ELR (cell line): Measurements from ENCODE around the gene LMBR1.
"Not testable (repeated sequence)": the region's sequence is repeated elsewhere in the genome, so short reads cannot be mapped to it uniquely, and the experiment has no call there.

Source experiments
- DNase-seq: peaks from one replicate; pipeline ENCODE4 v3.0.0-alpha.2; 2015; ENCODE audit warnings: low read depth

Gene LMBR1

DNA sequence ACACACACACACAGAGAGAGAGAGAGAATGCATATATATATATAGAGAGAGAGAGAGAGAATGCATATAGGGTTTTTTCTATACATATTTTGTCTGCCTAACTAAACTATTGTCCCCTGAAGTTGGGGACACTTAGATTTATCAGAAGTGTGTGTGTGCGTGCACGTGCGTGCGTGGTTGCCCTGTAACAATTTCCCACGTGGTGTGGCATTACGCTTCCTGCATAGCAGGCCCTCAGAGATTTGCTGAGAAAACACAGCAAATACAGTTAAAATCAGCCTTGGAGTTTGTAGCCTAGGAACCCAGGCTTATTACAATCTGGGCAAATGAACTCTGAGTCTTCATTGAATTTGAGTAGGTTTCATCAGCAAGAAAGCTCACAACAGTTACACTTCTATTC is 237.7 kb downstream of the LMBR1 start:
- no peak for DNase-seq

DNA sequence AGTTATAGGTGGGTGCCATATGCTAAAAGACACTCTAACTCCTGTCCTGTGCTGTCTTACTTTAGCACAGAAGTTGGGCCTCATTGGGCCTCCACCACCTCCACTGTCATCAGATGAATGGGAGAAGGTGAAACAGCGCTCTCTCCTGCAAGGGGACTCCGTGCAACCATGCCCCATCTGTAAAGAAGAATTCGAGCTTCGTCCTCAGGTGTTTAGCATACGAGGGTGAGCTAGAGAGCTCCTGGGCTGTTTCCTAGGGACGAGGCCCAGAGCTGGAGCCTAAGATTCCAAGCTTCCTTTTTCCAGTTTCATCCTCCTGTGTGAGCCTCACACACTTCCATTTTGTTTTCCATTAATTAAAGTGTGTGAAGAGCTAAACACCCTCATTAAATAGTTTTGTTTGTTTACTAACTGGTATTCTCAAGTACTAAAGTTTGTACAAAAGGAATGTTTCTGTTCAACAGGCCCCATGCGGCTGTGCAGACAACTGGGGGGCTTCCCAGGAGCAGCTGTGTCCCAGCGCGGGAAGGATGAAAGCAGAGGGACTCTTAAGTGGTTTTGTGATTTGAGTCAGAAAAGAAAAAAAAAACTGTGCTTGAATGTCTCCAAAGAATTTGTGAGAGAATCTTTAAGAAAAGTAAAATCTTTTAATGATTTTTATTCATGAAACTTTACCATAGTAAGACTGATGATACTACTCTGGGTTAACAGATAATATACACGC is 238.3 kb downstream of the LMBR1 start:
- DNase-seq = no peak

DNA sequence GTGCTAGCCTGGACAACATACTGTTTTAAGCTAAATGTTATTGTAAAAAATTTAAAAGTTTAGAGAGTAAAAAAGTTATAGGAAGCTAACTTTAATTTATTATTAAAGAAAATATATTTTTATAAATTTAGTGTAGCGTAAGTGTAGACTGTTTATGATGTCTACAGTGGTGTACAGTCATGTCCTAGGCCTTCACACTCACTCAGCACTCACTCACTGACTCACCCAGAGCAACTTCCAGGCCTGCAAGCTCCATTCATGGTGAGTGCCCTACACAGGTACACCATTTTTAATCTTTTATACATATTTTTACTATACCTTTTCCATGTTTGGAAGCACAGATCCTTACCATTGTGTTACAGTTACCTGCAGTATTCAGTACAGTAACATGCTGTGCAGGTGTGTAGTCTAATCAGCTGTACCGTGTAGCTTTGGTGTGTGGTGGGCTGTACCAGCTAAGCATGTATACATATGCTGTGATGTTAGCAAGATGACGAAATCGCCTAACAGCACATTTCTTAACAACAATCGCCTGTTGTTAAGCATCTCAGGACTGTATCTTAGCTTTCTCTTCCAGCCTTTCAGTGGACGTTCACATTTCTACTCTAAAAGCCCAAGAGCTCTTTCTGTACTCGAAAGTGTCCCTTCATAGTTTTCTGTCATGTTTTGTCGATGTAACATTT is 240.0 kb downstream of the LMBR1 start:
- peak; percentile 62 for DNase-seq

DNA sequence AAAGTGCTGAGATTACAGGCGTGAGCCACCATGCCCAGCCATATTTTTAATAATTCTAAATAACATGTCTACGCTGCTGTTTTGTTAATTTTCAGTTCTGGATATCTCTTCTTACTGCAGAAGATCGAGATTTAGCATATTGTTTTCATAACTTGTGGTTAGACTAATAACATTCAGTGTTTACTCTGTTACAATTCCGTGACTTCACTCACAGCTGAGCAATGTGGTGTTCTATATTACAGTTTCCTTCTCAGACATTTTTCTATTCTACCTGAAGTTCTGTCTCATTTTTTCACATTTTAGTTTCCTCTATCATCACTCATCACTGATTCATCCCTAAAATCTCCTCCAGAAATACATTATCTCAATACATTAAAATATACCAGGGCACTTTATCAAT is 241.5 kb downstream of the LMBR1 start:
- DNase-seq = peak; percentile 16

DNA sequence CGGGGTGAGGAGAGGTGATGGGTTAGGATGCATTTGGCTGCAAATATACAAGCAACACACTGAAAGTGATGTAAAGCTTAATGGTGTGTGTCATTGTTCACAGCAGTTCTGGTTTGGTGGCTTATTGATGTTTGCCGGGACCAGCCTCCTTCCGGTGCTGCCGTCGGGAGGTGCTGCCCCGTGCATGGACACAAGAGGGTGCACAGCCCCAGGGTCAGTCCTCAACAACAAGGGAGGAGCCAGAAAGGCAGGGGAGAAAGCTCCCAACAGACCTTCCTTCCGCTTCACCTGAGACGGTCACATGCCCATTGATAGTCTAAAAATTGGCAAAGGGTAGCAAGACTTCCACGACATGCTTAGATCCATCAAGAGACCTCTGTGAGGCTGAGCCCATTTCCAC is 242.9 kb downstream of the LMBR1 start:
- peak; percentile 53 for DNase-seq

DNA sequence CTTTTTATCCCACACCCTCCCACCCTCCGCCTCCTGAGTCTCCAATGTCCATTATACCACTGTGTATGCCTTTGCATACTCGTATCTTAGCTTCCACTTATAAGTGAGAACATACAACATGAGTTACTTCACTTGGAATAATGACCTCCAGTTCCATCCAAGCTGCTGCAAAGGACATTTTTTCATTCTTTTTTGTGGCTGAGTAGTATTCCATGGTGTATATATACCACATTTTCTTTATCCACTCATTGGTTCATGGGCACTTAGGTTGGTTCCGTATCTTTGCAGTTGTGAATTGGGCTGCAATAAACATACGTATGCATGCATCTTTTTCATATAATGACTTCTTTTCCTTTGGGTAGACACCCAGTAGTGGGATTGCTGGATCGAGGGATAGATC is 245.7 kb downstream of the LMBR1 start:
- not testable (repeated sequence) for DNase-seq

DNA sequence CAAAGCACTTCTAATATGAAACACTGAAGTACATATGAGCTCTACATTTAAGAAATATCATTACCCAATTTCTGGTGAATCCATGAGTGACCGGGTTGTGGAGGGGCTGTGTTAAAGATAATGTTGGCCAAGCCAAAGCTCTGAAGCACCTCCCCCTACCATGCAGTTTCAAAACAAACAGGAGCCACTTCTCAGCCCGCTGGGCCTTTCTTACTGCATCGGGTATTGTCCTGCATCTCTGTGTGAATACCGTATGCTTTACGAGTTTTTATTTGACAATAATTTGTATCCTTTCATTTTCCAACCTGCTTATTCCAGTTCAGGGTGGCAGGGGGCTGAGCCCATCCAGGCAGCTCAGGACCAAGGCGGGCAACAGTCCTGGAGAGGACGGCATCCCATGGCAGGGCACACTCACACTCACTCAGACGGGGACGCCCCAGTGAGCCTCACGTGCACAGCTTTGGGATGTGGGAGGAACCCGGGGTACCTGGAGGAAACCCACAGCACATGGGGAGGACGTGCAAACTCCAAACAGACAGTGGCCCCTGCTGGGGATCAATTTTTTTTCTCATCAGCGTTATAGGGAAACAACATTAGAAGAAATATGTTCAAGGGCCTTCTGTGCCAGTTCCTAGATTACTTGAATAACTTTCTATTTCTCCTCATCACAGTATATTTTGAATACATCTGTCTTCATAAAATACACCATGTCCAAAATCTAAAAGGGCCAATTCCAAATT is 250.5 kb downstream of the LMBR1 start:
- DNase-seq = no peak

DNA sequence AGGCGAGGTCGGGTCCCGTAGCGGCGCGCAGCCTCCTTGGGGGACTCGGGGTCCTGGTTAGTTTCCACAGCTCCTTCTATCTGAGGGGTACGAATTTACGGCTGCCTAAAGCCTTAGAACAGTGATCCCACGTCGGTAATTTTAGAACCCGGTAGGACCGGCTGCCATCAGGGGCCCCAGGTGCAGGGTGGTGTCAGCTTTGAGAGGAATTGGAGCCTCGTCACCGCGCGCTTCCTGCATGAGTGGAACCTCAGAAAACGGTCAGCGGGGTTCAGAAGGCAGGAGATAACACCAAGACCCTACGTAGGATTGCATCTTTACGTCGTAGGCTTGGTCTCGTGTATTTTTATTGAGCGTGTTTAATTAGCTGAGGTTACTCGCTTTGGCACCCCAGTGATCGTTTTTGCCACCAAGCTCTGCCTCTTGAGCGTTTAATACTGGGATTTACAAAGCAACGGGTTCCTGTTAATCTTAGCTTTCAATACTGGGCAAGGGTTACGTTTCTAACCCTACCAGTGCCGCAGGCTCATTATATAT is 252.0 kb downstream of the LMBR1 start:
- DNase-seq = peak; percentile 75

DNA sequence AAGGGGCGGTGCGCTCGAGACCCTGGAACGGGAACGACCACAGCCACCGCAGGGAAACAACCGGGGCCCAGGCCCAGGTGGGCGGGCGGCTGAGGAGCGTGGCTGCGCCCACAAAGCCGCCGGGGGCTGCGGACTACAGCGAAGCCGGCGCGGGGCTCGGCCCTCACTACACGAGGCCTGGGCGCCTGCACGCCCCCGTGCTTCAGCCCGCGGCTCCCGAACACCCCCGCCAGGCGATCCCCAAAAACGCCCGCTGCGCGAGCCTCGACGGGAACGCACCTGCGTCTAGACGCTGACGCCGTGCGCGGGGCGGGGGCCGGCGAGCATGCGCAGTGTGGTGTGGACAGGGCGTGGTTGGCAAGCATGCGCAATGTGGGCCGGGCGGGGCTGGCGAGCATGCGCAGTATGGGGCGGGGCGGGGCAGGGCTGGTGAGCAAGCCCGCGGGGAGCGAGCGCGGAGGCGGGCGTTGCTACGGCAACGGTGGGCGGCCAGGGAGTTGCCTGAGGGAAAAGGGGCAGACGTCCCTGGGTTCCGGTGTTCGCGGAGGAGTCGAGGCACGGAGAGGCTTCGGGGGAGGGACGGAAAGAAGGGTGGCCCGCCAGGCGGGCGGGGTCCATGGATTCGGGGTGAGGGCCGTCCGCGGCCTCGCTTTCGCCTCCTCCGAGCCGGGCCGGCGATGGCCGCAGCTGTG is 252.6 kb downstream of the LMBR1 start, which contains the start of gene RNF32:
RNF32 (plus strand) TSS at position 518 of the 692 bp plus-strand sequence. CDS start 3,104 bp downstream, outside the sequence.
- DNase-seq = peak; percentile 89

DNA sequence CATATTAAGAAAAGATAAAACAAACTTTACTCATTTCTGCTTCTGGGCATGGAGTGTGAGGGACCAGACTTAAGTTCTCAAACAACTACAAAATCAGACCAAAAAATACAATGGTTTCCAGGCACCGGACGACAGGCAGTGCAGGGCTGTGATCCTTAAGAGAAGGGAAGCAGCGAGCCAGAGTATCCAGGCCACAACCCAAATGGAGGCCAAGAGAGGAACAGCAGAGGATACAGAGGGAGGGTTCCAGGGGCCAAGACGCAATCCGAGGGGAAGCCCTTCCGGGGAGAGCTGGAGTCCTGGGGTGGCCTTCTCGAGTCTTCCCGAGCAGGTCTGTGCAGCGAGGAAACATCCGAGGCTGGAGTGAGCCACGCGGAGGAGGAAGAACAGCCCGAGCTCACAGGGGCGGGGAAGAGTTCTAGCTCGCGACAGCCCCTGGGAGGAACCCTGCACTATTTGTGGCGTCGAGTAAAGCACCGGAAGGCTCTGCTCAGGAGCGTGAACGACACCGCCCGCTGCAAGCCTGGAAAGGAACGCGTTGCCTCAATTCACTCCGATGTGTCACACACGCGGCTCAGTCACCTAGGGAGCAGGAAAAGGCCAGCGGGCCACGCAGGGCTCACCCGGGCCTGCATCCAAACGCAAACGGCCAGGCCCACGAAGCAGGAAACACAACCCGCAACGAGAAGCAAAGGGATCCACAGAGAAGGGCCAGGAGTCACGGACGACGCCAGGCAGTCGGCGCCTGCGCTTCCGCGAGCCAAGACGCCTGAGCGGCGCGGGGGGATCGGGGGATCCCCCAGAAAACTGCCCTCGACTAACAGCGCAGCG is 253.3 kb downstream of the LMBR1 start:
- DNase-seq = peak; percentile 17

DNA sequence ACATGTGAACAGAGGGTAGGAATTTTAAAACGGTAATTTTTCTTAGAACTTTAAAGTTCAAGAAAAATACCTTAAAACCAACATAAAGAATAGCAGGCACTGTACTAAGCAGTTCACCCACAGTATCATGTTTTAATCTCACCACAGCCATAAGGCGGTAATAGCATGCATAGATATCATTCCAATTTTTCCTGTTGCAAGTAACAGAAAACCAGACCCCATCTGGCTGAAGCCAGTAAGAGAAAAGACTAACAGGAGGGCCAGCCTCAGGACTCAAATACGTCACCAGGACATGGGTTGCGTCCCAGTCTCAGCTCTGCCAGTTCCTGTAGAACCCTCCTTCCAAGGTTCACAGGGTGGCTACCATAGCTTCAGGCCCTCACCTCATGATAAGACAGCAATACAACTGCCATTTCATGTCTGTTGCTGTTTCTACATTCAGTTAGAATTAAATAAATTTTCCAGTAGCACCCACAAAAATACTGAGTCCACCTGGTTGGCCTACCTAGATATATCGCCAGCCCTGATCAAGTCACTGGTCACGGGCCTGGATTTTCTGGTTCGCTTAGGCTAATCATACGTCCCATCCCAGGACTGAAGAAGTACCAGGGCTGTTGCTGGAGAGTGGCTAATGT is 254.4 kb downstream of the LMBR1 start:
- no peak for DNase-seq

DNA sequence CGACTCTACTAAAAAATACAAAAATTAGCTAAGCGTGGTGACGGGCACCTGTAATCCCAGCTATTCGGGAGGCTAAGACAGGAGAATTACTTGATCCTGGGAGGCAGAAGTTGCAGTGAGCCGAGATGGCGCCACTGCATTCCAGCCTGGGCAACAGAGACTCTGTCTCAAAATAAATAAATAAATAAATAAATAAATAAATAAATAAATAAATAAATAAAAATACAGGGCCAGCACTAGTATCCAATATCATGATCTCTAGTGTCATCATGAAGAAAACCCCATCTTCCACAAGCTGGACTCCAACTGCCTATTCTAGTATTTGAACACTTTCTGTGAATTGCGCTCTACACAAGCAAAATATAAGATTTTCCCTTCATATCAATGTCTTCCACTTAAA is 255.9 kb downstream of the LMBR1 start:
- DNase-seq = not testable (repeated sequence)

DNA sequence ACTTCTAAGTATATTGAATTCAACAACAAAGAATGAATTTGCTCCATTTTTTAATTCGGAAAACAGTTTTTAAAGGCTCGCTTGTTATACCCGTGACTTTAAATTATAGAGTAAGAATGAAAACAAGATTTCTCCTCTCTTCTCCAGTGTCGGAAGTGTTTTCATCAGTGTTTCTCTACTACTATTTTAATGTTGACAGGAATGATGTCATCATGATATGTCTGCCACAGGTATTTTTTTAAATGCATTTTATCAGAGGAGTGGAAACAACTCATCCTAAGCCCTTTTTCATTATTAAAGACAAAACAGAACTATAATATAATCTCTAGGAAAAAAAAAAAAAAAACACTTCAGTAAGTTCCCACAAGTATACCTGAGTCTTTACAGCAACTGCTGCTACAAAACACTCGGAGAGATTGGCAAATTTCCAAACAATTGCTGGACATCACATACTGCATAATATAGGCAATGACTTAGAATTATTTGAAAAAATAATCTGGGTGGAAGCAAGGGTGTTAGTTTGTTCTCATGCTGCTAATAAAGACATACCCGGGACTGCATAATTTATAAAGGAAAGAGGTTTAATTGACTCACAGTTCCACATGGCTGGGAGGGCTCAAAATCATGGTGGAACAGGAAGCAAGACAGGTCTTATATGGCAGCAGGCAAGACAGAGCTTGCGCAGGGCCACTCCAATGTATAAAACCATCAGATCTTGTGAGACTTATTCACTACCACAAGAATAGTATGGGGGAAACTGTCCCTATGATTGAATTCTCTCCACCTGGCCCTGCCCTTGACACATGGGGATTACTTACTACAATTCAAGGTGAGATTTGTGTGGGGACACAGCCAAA is 257.2 kb downstream of the LMBR1 start:
- no peak for DNase-seq

DNA sequence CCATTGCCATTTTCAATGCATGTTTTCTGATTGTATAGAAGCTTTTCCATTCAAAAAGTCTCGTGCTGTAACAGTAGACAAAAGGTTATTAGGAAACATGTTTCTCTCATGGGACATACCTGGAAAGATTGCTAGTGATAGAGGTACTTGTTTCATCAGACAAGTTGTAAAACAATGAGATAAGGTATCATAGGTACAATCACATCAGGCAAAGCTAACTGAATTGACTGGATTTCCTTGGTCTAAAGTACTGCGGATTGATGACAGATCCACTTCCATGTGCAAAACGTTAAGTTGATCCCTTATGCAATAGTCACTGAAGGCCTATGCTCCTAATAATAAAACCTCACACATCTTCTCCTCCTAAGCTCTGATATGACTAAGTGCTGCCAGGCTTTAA is 258.9 kb downstream of the LMBR1 start:
- DNase-seq = no peak

DNA sequence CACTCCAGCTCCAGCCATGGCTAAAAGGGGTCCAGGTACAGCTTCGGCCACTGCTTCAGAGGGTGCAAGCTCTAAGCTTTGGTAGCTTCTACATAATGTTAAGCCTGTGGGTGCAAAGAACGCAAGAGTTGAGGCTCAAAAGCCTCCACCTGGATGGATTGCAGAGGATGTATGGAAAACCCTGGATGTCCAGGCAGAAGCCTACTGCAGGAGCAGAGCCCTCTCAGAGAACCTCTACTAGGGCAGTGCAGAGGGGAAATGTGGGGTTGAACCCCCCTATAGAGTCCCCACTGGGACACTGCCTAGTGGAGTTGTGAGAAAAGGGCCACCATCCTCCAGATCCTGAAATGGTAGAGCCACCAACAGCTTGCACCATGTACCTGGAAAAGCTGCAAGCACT is 263.1 kb downstream of the LMBR1 start:
- DNase-seq = no peak

DNA sequence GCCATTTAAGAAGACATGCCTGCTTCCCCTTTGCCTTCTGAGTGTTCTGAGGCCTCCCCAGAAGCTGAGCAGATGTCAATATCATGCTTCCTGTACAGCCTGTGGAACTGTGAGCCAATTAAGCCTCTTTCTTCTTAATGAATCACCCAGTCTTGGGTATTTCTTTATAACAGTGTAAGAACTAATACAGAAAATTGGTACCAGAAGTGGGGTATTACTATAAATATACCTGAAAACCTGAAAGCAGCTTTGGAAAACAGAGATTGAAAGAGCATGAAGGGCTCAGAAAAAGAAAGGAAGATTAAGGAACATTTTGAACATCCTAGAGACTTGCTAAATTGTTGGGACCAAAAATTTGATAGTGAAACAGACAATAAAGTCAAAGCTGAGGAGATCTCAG is 264.4 kb downstream of the LMBR1 start:
- no peak for DNase-seq
